ENCODE measurements around the gene RCAN3. TPM values are rescaled to one million over a fixed set of nuclear protein-coding genes. Genes with fewer than 3 reads are reported as not detected.
"Not testable (repeated sequence)": the region's sequence is repeated elsewhere in the genome, so short reads cannot be mapped to it uniquely, and the experiment has no call there.

Gene RCAN3
- total RNA-seq, 1 experiment from 2014 or later: 21.9 TPM

DNA sequence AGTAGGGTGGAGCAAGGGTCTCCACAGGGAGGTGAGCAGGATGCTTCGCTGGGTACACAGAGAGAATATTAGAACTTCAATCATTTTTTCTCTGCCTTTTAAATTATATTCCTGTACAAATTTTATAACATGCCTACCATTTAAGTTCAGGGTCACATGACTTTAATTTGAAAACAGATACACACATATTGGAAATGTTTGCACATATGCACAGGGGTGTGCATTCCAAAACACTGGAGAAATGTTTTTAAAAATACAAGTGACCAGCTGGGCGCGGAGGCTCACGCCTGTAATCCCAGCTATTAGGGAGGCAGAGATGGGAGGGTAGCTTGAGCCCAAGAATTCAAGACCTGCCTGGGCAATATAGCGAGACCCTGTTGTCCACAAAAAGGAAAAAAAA lies 47.4 kb upstream of the RCAN3 start:
- ChIA-PET CTCF (no interaction called here), POLR2A (ENCODE audit: unreplicated experiment) (no interaction called here)
- Histone ChIP-seq H3K27ac (no peak overlapping the region), H3K4me3 (no peak overlapping the region), H3K36me3 (ENCODE audit: low read depth) (no peaks in the 10 kb centered on the region), H3K9me2 (ENCODE audit: insufficient read depth) (no peaks in the 10 kb centered on the region), H3K9me3 (ENCODE audit: insufficient read depth, low read depth) (no peaks in the 10 kb centered on the region), H3K4me2 (no peak overlapping the region), H3F3A (ENCODE audit: insufficient read depth, low read depth) (no peaks in the 10 kb centered on the region), H3K4me1 (replicated peaks; ENCODE audit: insufficient read depth) (no peaks in the 10 kb centered on the region), H3K27me3 (ENCODE audit: insufficient read depth, low read depth) (no peaks in the 10 kb centered on the region), H2AFZ (no peak overlapping the region), H3K79me2 (ENCODE audit: low read depth) (no peaks in the 10 kb centered on the region), H4K20me1 (ENCODE audit: insufficient read depth) (no peaks in the 10 kb centered on the region; the same call in 1 of the 2 replicates)
- TF ChIP-seq, protein P1, sequence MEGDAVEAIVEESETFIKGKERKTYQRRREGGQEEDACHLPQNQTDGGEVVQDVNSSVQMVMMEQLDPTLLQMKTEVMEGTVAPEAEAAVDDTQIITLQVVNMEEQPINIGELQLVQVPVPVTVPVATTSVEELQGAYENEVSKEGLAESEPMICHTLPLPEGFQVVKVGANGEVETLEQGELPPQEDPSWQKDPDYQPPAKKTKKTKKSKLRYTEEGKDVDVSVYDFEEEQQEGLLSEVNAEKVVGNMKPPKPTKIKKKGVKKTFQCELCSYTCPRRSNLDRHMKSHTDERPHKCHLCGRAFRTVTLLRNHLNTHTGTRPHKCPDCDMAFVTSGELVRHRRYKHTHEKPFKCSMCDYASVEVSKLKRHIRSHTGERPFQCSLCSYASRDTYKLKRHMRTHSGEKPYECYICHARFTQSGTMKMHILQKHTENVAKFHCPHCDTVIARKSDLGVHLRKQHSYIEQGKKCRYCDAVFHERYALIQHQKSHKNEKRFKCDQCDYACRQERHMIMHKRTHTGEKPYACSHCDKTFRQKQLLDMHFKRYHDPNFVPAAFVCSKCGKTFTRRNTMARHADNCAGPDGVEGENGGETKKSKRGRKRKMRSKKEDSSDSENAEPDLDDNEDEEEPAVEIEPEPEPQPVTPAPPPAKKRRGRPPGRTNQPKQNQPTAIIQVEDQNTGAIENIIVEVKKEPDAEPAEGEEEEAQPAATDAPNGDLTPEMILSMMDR (conservative IDR thresholded peaks at IDR 0.05): no peak
- no peak for TF ChIP-seq EZH2 (IDR thresholded peaks at IDR 0.05; ENCODE audit: low read depth)
- no peak for DNase-seq
- BruUV-seq (replicated peaks): no TSS peak
- intact Hi-C loops (cut with micrococcal nuclease; ENCODE audit: unreplicated experiment): no loop called here

DNA sequence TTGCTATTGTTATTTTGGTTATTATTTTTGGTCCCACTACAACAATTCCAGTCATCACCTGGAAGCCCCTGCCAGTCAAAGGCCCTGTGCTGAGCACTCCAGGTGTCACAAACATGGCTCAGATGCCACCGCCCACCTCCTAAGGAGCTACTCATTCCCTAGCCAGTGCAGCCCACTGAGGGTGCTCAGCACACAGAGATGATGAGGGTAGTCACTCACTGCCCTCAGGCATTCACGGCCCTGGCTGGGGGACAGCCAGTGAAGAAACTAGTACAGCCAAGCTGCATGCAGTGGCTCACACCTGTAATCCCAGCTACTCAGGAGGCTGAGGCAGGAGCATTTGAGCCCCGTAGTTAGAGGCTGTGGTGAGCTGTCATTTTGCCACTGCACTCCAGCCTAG lies 44.8 kb upstream of the RCAN3 start:
- Histone ChIP-seq H3F3A (ENCODE audit: insufficient read depth, low read depth) (no peaks in the 10 kb centered on the region), H3K27me3 (ENCODE audit: insufficient read depth, low read depth) (no peaks in the 10 kb centered on the region), H3K79me2 (ENCODE audit: low read depth) (no peaks in the 10 kb centered on the region), H3K4me1 (replicated peaks; ENCODE audit: insufficient read depth) (no peaks in the 10 kb centered on the region), H3K36me3 (ENCODE audit: low read depth) (no peaks in the 10 kb centered on the region), H3K9me3 (ENCODE audit: insufficient read depth, low read depth) (no peaks in the 10 kb centered on the region), H2AFZ (no peak overlapping the region), H3K4me3 (no peak overlapping the region), H3K27ac (no peak overlapping the region), H4K20me1 (ENCODE audit: insufficient read depth) (no peaks in the 10 kb centered on the region; the same call in 1 of the 2 replicates), H3K4me2 (no peak overlapping the region), H3K9me2 (ENCODE audit: insufficient read depth) (no peaks in the 10 kb centered on the region)
- ChIA-PET CTCF (no interaction called here), POLR2A (ENCODE audit: unreplicated experiment) (interaction anchor here (0.6 to 0.8 kb wide), 2 partner anchors 59 to 578 kb away, joined by 4 to 6 read pairs; no protein-coding TSS in a partner anchor)
- intact Hi-C loops (cut with micrococcal nuclease; ENCODE audit: unreplicated experiment): no loop called here
- BruUV-seq (replicated peaks): no TSS peak
- no peak for TF ChIP-seq EZH2 (IDR thresholded peaks at IDR 0.05; ENCODE audit: low read depth)
- TF ChIP-seq, protein P1 (conservative IDR thresholded peaks at IDR 0.05): no peak
- no peak for DNase-seq

DNA sequence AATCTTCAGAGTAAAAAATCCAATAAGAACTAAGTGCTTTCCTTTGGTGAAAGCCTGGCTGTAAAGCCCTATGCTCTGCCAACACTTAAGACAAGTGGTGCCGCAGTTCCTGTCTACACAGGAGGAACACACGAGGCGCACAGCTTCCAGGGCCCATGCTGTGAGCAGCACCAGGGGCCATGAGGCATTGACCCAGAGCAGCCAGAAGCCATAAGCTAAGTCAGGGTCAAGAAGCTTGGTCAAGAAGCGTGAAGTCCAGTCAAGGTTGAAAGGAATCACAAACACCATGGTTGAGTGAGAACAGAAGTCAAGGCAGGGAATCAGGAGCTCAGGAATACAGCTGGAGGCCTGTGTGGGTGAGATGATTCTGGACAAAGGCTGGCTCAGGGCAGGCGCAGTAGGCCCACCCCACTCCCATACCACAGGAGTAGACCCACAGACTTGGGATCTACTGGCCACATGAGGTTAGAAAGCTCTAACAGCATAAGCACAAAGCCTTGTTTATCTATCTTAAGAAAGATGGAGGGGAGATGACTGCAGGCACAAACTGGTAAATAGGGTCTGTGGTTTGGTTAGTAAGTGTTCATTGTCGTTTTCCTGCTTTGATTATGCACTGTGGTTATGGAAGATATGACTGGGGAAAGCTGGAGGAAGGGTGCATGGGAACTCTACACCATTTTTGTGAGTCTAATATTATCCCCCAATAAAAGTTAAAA lies 42.9 kb upstream of the RCAN3 start:
- no peaks in the 10 kb centered on the region for H3K27me3 ChIP-seq (ENCODE audit: insufficient read depth, low read depth)
- H3K9me3 ChIP-seq (ENCODE audit: insufficient read depth, low read depth): no peaks in the 10 kb centered on the region
- H3K9me2 ChIP-seq (ENCODE audit: insufficient read depth): no peaks in the 10 kb centered on the region
- H4K20me1 ChIP-seq (ENCODE audit: insufficient read depth): no peaks in the 10 kb centered on the region
- H3F3A ChIP-seq (ENCODE audit: insufficient read depth, low read depth): no peaks in the 10 kb centered on the region
- no peak overlapping the region for H3K4me3 ChIP-seq
- POLR2A ChIA-PET (ENCODE audit: unreplicated experiment): no interaction called here
- H3K4me1 ChIP-seq (replicated peaks; ENCODE audit: insufficient read depth): no peaks in the 10 kb centered on the region
- DNase-seq: no peak
- H3K4me2 ChIP-seq: no peak overlapping the region
- CTCF ChIA-PET: no interaction called here
- no peaks in the 10 kb centered on the region for H3K79me2 ChIP-seq (ENCODE audit: low read depth)
- intact Hi-C loops (cut with micrococcal nuclease; ENCODE audit: unreplicated experiment): no loop called here
- H3K27ac ChIP-seq: no peak overlapping the region
- BruUV-seq (replicated peaks): no TSS peak
- no peaks in the 10 kb centered on the region for H3K36me3 ChIP-seq (ENCODE audit: low read depth)
- TF ChIP-seq, protein P1 (conservative IDR thresholded peaks at IDR 0.05): no peak
- no peak for TF ChIP-seq EZH2 (IDR thresholded peaks at IDR 0.05; ENCODE audit: low read depth)
- H2AFZ ChIP-seq: no peak overlapping the region

DNA sequence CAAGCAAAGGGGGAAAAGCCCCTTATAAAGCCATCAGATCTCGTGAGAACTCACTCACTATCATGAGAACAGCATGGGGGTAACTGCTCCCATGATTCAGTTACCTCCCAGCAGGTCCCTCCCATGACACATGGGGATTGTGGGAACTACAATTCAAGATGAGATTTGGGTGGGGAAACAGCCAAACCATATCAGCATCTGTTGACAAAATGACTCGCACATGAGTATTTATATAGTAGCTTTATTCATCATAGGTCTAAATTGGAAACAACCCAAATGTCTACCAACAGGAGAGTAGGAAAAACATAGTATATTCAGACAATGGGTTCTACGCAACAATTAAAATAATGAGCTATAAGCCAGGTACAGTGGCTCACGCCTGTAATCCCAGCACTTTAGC lies 40.5 kb upstream of the RCAN3 start:
- H3K36me3 ChIP-seq (ENCODE audit: low read depth); H2AFZ ChIP-seq; H3K27me3 ChIP-seq (ENCODE audit: insufficient read depth, low read depth); H3F3A ChIP-seq (ENCODE audit: insufficient read depth, low read depth); H3K27ac ChIP-seq; H3K9me2 ChIP-seq (ENCODE audit: insufficient read depth); H3K9me3 ChIP-seq (ENCODE audit: insufficient read depth, low read depth); CTCF ChIA-PET; H3K79me2 ChIP-seq (ENCODE audit: low read depth); H3K4me3 ChIP-seq; BruUV-seq (replicated peaks); H3K4me2 ChIP-seq; H3K4me1 ChIP-seq (replicated peaks; ENCODE audit: insufficient read depth); H4K20me1 ChIP-seq (ENCODE audit: insufficient read depth); intact Hi-C loops (cut with micrococcal nuclease; ENCODE audit: unreplicated experiment): not testable (repeated sequence)
- peak in 1 of 2 experiments; percentile 43 for DNase-seq
- POLR2A ChIA-PET (ENCODE audit: unreplicated experiment): interaction anchor here (0.7 kb wide), 1 partner anchor 141 kb away, joined by 7 read pairs; no protein-coding TSS in a partner anchor
